ENCODE data around the gene MCHR1. TPM values are rescaled to one million over a fixed set of nuclear protein-coding genes. Genes with fewer than 3 reads are reported as not detected.

The MCHR1 gene
- total RNA-seq, 1 experiment from 2014 or later, result not detected

- TF ChIP-seq CTCF (conservative IDR thresholded peaks at IDR 0.05; ENCODE audit: low read depth, low read length), result no peak
- TF ChIP-seq EZH2 (IDR thresholded peaks at IDR 0.05; ENCODE audit: borderline replicate concordance, low read depth, low read length, poor library complexity, severe bottlenecking), result no peak
- Histone ChIP-seq H3K4me1 (ENCODE audit: insufficient read depth, low read length, poor library complexity, severe bottlenecking) (peaks cover 9% of the 10 kb centered on the region), H3K27ac (ENCODE audit: low read depth, low read length, poor library complexity, severe bottlenecking) (no peak overlapping the region), H3K27me3 (replicated peaks; ENCODE audit: insufficient read depth, low read depth, low read length, poor library complexity) (no peaks in the 10 kb centered on the region), H3K36me3 (ENCODE audit: insufficient read depth, low read length, poor library complexity, severe bottlenecking) (no peaks in the 10 kb centered on the region), H3K9me3 (ENCODE audit: low read depth, low read length, poor library complexity, severe bottlenecking) (no peaks in the 10 kb centered on the region), H3K4me3 (ENCODE audit: low read depth, low read length, poor library complexity, severe bottlenecking) (peak overlapping the region; percentile 96)
- POLR2A ChIA-PET (ENCODE audit: low non-redundant PET), result interaction anchor here (0.6 to 0.7 kb wide), 2 partner anchors 185 to 937 kb away, joined by 4 to 9 read pairs; no protein-coding TSS in a partner anchor
- no peak for DNase-seq (ENCODE audit: low spot score)
- intact Hi-C loops (cut with micrococcal nuclease; ENCODE audit: unreplicated experiment), result no loop called here
- CTCF ChIA-PET, result interaction anchor here (0.5 to 0.6 kb wide), 2 partner anchors 15 to 36 kb away, joined by 3 to 7 read pairs; no protein-coding TSS in a partner anchor
- BruUV-seq (replicated peaks), result no TSS peak
Measured at GRCh38 chr22:40634119-40634903, 45.0 kb upstream of the MCHR1 start.

- TF ChIP-seq CTCF (conservative IDR thresholded peaks at IDR 0.05; ENCODE audit: low read depth, low read length) (no peak), EZH2 (IDR thresholded peaks at IDR 0.05; ENCODE audit: borderline replicate concordance, low read depth, low read length, poor library complexity, severe bottlenecking) (no peak)
- H3K27me3 ChIP-seq (replicated peaks; ENCODE audit: insufficient read depth, low read depth, low read length, poor library complexity), result no peaks in the 10 kb centered on the region
- ChIA-PET CTCF (no interaction called here), POLR2A (ENCODE audit: low non-redundant PET) (interaction anchor here (0.7 kb wide), 1 partner anchor 936 kb away, joined by 9 read pairs; no protein-coding TSS in a partner anchor)
- H3K4me3 ChIP-seq (ENCODE audit: low read depth, low read length, poor library complexity, severe bottlenecking), result peak overlapping the region; percentile 96
- H3K9me3 ChIP-seq (ENCODE audit: low read depth, low read length, poor library complexity, severe bottlenecking), result no peaks in the 10 kb centered on the region
- no peaks in the 10 kb centered on the region for H3K36me3 ChIP-seq (ENCODE audit: insufficient read depth, low read length, poor library complexity, severe bottlenecking)
- TSS peak; percentile 43 for BruUV-seq (replicated peaks)
- no peak overlapping the region for H3K27ac ChIP-seq (ENCODE audit: low read depth, low read length, poor library complexity, severe bottlenecking)
- intact Hi-C loops (cut with micrococcal nuclease; ENCODE audit: unreplicated experiment), result loop anchor here (5.0 kb wide), 1 partner anchor 103 kb away; no protein-coding TSS in a partner anchor
- DNase-seq (ENCODE audit: low spot score), result no peak
- H3K4me1 ChIP-seq (ENCODE audit: insufficient read depth, low read length, poor library complexity, severe bottlenecking), result peaks cover 9% of the 10 kb centered on the region
Measured at GRCh38 chr22:40635043-40635939, 44.0 kb upstream of the MCHR1 start.

GRCh38 chr22:40635940-40636379, 43.3 kb upstream of the MCHR1 start:
- Histone ChIP-seq H3K27me3 (replicated peaks; ENCODE audit: insufficient read depth, low read depth, low read length, poor library complexity) (no peaks in the 10 kb centered on the region), H3K27ac (ENCODE audit: low read depth, low read length, poor library complexity, severe bottlenecking) (peak overlapping the region; percentile 80), H3K9me3 (ENCODE audit: low read depth, low read length, poor library complexity, severe bottlenecking) (no peaks in the 10 kb centered on the region), H3K36me3 (ENCODE audit: insufficient read depth, low read length, poor library complexity, severe bottlenecking) (no peaks in the 10 kb centered on the region), H3K4me1 (ENCODE audit: insufficient read depth, low read length, poor library complexity, severe bottlenecking) (peaks cover 9% of the 10 kb centered on the region), H3K4me3 (ENCODE audit: low read depth, low read length, poor library complexity, severe bottlenecking) (peak overlapping the region; percentile 96)
- intact Hi-C loops (cut with micrococcal nuclease; ENCODE audit: unreplicated experiment), result loop anchor here (5.0 kb wide), 1 partner anchor 104 kb away; no protein-coding TSS in a partner anchor
- no TSS peak for BruUV-seq (replicated peaks)
- POLR2A ChIA-PET (ENCODE audit: low non-redundant PET), result no interaction called here
- no peak for DNase-seq (ENCODE audit: low spot score)
- CTCF ChIA-PET, result interaction anchor here (1.2 kb wide), 1 partner anchor 11 kb away, joined by 5 read pairs; no protein-coding TSS in a partner anchor
- TF ChIP-seq CTCF (conservative IDR thresholded peaks at IDR 0.05; ENCODE audit: low read depth, low read length), result no peak
- TF ChIP-seq EZH2 (IDR thresholded peaks at IDR 0.05; ENCODE audit: borderline replicate concordance, low read depth, low read length, poor library complexity, severe bottlenecking), result no peak
